ENCODE measurements around the gene SLC22A15.
A peak's percentile ranks its signal among the peaks of the same experiment; 100 is the strongest.
"Not testable (repeated sequence)": the region's sequence is repeated elsewhere in the genome, so short reads cannot be mapped to it uniquely, and the experiment has no call there.

SLC22A15 gene

DNA sequence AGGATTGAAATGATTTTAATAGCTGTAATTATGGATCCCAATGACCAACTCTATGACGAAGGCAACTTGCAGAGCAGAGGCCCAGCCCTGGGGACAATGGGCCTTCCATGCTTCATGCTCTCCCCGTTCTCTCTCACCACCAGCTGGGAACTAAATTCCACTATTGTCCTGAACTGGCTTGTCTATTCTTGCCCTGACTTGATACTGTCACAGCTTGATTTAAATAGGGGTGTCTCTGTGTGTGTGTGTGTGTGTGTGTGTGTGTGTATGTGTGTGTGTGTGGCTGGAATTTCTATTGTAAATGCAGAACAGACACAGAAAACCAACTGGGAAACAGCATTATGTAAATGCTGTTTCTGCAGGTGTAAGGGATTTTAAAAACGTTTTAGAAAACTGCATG, 57.0 kb downstream of the SLC22A15 start:
- no peak for DNase-seq (ENCODE audit: low read depth)

DNA sequence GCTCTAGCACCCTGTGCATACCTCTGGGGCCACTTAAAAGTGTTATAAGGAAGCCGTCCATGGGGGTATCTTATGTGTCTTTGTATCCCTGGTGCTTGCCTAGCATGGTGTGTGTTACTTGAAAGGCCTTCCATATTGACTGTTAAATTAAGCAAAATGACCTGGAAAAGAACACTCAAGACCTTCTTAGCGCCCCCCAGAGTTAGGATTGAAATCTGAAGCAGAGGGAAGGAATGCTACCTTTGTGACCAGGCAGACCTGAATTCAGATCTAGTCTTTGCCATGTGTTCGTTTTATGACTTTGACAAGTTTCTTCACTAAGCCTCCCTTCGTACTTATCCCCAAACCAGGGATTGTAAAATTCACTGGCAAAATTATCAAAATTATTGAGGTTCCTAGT, 59.9 kb downstream of the SLC22A15 start:
- peak; percentile 1 for DNase-seq (ENCODE audit: low read depth)

DNA sequence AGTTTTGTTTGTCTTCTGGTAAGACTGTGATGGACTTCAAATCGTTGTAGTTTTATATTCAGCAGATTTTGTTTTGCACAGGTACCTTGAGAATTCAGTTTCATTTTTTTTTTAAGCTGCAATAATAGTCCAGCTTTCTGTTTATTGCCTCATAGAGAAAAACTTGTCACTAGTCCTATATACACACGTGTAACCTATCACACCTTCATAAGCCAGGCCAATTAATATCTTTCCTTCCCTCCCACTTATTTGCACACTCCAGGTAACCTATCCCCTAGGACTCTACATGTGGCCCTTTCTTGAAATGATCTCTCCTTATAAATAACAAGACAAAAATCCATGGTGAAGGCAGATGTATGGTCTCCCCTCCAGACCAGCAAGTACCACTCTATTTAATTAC, 62.4 kb downstream of the SLC22A15 start:
- DNase-seq (ENCODE audit: low read depth), result no peak

DNA sequence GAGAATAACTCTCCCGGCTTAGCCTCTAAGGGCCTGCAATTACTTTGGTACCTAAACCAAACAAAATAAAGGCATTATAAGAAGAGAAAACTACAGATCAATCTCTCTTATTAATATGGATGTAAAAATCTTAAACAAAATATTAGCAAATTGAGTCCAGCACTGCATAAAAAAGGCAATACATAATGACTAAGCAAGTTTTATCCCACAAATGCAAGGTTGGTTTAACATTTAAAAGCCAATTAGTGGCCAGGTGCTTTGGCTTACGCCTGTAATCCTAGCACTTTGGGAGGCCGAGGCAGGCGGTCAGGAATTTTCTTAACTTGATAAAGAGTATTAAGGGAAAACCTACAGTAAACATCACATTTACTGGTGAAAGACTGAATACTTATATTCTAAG, 67.8 kb downstream of the SLC22A15 start:
- no peak for DNase-seq (ENCODE audit: low read depth)

DNA sequence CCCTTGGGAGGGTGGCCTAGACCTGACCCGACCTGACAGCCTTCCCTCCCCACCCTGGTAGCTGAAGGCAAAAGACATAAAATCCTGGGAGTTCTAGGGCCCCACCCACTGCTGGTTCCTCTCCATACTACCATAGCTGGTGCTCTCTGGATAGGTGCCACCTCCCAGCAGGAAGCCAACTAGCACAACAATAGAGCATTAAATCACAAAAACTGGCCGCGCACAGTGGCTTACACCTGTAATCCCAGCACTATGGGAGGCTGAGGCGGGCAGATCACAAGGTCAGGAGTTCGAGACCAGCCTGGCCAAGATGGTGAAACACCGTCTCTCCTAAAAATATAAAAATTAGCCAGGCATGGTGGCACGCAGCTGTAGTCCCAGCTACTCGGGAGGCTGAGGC, 70.6 kb downstream of the SLC22A15 start:
- not testable (repeated sequence) for DNase-seq (ENCODE audit: low read depth)

DNA sequence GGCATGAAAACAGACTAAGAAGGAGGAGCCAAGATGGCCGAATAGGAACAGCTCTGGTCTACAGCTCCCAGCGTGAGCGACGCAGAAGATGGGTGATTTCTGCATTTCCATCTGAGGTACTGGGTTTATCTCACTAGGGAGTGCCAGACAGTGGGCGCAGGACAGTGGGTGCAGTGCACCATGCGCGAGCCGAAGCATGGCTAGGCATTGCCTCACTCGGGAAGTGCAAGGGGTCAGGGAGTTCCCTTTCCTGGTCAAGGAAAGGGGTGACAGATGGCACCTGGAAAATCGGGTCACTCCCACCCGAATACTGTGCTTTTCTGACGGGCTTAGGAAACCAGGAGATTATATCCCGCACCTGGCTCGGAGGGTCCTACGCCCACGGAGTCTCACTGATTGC, 75.6 kb downstream of the SLC22A15 start:
- not testable (repeated sequence) for DNase-seq (ENCODE audit: low read depth)

DNA sequence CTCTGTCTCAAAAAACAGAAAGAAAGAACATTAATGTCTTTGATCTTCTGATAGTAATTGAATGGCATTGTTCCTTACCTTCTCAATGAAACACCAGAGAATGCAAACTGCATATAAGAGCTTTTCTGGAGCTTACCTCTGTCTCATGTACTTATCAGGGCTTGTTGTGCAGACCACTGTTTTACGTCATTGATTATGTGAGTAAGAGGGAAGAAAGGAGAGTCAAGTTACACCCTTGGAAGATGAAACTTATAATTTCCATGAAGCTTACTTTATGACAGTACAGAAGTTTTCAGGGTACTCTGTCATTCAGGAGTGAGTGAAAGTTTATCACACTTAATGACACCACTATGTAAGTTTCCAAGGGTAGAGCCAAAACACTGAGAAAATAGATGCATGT, 85.9 kb downstream of the SLC22A15 start:
- DNase-seq (ENCODE audit: low read depth), result no peak

DNA sequence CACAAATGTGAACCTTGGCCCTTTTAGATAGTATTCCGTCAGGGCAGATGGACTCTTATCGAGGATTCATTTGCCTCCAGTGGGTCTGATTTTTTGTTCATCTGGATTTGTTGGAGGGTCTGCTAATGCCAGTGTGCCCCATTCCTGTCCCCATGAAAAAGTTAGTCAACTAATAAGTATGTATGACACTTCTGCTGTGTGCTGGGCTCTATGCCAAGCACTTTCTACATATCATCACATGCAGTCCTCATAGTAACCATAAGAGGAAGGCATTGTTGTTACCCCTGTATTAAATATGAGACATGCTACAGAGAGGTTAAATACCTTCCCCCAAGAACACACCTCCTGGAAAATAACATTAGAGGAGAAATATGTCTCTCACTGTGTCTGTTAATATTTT, 88.3 kb downstream of the SLC22A15 start:
- peak; percentile 40 for DNase-seq (ENCODE audit: low read depth)

DNA sequence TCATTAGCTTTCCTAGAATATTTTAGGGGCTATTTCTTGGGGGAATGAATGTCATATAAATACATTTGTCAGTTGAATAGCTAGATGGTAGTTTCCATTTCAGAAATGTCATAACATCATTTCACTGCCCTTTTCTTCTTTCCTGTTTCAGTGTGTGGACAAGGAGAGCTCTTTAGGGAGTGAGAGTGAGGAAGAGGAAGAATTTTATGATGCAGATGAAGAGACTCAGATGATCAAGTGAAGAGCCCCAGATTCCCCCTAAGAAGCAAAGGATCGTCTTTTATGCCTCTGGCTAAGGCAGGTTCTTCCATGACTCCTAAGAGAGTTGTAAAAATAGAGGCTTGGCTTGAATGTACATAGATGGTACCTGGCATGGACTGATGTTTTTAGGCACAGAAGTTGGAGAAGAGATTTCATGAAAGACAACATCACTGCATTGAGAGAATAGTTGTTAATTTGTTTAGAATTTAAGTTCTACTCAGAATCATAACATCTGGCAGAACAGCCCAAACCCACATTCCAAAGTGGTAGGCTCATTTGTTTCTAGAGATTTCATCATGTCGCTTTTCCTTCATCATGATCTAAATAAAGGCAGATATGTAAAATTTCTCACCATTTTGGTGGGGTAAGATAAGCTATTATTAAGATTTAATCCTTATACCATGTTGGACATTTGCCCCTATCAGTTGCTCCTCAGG, 90.7 kb downstream of the SLC22A15 start:
- peak; percentile 72 for DNase-seq (ENCODE audit: low read depth)

DNA sequence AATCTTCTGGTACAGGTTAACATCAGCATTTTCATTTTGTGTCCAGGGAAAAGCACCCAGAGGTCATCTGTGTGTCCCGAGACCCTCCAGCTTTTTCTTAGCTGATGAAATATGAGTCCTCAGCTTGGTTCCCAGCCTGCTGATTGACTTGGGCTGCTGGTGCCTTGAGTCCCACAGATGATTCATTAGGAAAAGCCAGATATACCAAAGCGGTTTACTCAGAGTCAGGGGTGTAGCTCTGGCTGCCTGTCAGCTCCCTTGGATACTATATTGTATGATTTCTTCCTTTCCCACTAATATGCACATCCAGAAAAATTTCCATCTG, 91.2 kb downstream of the SLC22A15 start:
- peak; percentile 84 for DNase-seq (ENCODE audit: low read depth)

DNA sequence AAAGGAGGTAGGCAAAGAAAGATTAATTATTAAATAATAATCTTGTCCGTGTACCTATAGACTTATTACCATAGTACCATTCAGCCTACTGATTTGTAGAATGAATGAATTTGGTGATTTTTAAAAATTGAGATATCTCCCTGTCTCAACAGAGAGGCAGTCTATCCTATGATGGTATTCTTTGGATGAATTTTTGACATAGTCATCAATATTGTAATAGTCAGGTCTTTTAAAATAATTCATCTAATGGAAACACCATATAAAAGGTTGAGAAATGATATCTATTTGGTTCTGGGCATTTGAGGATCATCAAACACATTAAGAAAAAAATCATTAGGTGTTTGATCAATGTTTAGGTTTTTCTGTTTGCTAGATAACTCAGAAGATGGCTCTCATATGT, 99.3 kb downstream of the SLC22A15 start:
- no peak for DNase-seq (ENCODE audit: low read depth)

DNA sequence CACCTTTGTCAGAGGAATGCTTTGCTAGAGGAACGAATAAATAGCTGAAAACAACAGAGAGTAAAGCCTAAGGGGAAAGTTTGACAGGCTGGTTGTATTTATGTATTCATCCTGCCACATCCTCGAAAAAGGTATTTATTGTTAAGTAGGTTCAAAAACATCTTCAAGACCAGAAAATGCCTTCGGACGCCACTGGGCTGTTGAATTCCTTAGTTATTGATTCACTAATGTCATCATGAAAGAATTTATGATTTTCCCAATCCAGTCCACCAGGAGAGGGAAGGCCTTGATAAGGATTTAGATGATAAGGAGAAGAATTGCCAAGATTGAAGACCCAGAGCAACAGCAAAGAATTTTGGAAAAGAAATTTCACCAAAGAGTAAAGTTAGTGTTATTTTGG, 99.7 kb downstream of the SLC22A15 start:
- DNase-seq (ENCODE audit: low read depth), result peak; percentile 80

DNA sequence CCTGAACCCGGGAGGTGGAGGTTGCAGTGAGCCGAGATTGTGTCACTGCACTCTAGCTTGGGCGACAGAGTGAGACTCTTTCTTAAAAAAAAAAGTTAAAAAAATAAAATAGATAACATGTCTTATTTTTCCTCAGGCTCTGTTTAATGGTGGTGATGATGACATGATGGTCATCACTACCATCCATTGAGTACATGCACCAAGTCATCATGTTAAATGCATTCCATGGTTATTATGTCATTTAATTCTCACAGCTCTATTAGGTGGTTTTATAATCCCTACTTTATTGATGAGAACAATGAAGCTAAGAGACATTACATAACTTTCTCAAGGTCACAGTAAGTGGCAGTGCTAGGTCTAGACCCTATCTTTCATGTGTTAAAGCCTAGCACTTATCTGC, 100.5 kb downstream of the SLC22A15 start:
- peak; percentile 58 for DNase-seq (ENCODE audit: low read depth)

DNA sequence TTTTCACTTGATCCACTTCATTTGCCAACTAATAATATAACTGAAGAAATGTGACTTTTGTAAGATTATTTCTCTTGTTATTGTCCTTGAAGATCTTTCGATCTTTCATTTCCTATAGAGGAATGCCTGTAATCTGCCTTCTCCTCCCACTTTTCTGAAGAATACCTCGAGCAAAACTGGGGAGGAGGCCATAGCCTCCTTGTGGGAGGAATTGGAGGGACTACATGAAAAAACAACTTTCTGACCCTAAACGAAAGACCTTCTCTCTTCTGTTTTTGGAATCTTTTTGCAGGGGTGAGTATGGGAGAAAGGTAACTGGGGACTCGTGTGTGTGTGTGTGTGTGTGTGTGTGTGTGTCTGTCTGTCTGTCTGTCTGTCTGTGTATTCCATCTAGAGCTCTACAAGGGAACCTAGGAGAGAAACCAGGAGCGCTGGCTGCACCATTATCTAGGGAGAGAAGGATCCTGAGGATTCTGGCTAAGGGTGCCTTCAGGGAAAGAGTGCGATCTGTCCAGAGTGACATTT, 102.4 kb downstream of the SLC22A15 start:
- no peak for DNase-seq (ENCODE audit: low read depth)

DNA sequence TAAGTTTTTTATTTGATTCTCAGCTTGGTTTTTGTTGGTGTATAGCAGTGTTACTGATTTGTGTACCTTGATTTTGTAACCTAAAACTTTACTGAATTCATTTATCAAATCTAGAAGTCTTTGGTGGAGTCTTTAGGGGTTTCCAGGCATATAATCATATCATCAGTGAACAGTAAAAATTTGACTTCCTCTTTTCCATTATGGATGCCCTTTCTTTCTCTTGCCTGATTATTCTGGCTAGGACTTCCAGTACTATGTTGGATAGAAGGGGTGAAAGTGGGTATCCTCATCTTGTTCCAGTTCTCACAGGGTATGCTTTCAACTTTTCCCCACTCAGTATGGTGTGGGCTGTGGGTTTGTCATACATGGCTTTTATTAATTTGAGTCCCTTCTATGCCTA, 111.3 kb downstream of the SLC22A15 start:
- DNase-seq (ENCODE audit: low read depth), result no peak

DNA sequence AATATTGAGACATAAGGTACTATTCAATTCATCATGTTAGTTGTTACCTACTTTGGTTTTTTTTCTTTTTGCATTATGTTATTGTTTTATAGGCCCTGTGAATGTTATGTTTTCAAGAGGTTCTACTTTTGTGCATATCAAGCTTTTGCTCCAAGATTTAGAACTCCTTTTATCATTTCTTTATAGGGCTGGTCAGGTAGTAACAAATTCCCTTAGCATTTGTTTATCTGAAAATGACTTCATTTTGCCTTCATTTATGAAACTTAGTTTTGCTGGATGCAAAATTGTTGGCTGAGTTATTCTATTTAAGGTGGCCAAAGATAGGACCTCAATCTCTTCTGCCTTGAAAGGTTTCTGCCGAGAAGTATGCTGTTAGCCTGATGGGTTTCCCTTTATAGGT, 113.6 kb downstream of the SLC22A15 start:
- no peak for DNase-seq (ENCODE audit: low read depth)

DNA sequence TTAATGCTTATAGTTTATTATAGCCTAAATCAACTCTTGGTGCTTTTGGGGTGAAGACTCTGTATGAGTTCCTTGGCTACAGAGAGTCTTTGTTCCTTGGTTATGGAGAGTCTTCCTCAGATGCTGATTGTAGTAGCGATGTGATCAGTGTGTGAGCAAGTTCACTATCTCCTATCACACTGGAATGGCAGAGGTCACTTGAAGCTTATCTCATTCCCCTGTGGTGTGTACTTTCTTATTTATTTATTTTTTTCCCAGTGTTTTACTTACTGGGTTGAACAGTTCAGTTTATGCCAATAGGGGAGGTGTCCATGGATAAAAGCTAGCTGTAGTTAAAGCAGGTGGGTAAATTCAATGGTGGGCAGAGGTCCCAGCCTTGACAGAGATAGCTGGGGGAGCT, 114.8 kb downstream of the SLC22A15 start:
- no peak for DNase-seq (ENCODE audit: low read depth)

DNA sequence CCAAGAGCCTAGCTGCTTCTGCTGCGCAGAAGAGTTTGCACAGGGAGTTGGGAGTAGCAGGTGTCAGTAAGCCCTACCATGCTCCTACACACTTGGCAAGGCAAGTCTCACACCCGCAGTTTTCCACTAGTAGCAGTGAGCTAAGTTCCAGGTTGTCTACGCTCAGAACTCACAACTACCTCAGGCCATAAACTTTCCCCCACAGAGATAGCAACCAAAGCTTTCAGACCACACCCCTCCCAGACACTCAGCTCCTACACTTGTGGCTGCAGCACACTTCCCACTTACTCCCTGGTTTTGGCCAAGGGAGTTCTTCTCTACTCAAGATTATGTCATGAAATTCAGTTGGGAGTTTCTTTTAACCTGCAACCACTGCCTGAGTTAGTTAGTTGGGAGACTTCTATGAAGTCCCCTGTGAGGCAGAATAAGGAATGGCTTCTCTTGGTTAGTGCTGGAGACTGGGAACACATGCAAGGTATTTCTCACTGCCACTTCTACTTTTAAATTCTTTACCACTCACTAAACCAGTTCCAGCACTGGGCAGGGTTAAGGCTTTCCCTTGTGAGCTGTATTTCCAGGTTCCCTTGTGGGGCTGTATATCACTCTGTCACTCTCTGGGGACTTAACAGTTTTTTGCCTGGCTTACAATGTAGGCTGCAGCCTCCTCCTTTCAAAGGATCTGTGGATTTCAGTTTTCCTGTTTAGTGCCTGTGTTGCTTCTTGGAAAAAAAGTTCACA, 116.6 kb downstream of the SLC22A15 start:
- DNase-seq (ENCODE audit: low read depth), result no peak

DNA sequence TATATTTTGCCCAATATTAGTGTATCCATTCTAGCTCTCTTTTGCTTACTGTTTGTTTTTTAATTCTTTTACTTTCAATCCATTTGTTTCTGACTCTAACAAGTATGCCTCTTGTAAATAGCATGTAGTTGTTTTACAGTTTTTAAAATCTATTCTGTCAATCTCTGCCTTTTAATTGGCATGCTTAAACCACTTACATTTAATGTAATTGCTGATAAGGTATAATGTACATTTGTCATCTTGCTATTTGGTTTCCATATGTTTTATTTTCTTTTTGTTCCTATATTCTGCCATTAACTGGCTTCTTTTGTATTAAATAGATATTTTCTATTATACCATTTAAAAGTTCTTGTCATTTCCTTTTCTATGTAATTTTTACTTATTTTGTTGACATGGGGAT, 118.7 kb downstream of the SLC22A15 start:
- no peak for DNase-seq (ENCODE audit: low read depth)

DNA sequence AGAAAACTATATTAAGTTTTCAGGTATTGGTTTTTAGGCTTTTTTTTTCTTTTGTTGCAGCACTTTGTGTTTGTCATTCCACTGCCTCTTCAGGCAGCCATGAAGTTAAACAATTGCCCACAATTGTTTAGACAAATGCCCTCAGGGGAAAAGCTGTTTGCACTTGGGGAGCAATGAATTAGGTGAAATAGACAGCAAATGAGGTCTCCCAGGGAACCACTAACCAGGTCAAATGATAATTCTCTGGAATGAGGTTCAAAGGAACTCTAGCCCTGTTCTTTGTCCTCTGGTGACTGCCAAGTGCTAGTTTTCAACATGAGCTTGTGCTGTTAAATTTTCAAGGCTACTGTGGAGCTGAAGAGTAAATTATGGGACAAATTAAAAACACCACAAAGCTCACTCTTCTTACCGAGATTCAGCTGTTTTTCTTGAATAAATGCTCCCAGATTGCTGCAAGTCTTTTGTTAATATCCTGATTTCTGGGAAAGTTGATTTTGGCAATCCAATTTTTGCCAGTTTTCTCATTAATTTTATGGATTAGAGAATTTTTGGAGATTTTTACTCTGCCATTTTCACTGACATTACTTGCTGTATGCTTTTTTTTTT, 119.8 kb downstream of the SLC22A15 start:
- DNase-seq (ENCODE audit: low read depth), result no peak

DNA sequence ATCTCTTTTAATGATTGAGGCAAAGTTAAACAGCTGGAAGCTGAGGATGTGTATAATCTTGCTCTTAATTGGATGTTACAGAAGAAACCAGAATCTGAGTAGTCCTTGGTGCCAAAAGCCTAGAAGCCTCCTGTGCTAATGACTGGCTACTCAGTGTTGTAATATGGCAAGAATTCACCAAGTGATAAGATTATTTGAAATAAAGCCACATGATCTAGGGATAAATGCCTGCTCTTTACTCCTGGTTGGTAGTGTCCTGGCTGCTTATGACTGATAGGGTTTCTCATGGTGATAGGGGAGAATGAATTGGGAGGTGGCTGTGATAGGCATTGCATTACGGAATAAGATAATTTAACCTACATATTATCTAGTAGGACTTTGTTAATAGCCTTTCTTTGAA, 121.3 kb downstream of the SLC22A15 start:
- no peak for DNase-seq (ENCODE audit: low read depth)

DNA sequence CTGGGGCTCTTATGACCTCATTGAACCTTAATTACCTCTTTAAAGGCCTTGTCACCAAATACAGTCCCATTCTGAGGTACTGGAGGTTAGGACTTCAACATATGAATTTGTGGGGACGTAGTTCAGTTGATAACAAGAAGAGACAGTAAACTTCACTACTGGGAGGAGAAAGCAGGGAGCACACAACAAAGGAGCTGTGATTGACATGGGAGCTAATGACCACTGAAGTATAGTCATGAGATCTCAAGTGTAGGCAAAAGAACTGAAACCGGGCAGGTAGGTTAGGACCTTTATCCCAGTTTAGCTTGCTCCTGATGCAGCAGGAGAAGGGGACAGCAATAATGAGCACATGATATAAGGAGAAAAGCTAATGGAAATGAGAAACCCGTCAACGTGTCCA, 123.1 kb downstream of the SLC22A15 start:
- no peak for DNase-seq (ENCODE audit: low read depth)

DNA sequence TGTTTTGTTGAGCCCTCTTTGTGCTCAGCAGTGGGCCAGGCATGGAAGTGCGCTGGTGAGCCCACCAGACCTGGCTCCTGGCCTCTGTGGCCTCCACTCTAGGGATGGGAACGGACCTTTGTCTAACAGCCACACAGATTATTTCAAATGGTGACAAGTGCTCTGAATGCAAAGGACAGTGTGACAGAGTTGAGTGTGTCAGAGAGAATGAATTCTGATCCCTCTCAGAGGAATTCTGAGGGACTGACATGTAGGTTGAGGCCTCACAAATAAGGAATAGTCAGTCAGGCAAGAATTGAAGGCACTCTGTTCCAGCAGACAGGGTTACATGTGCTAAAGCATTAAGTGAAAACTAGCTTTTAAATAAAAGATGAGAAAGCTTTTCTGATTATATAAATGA, 123.6 kb downstream of the SLC22A15 start:
- no peak for DNase-seq (ENCODE audit: low read depth)

Data from ELR (cell line).